Head of caudate nucleus (tissue), 42 donors: ENCODE measurements around the gene ITIH3.

Experiments
- DNase-seq, 42 donors: peaks; one replicate each; pipeline versions ENCODE4 v3.0.0 to v3.0.0-alpha.2; 2020 to 2021; ENCODE audit warnings: mixed read lengths in 7 of 42
- intact Hi-C: fragments of 100-400 bp; cut with DNase I; formaldehyde crosslinking; loops from one replicate; pipeline ENCODE4 v1.15.0; 2022

Gene ITIH3

DNA sequence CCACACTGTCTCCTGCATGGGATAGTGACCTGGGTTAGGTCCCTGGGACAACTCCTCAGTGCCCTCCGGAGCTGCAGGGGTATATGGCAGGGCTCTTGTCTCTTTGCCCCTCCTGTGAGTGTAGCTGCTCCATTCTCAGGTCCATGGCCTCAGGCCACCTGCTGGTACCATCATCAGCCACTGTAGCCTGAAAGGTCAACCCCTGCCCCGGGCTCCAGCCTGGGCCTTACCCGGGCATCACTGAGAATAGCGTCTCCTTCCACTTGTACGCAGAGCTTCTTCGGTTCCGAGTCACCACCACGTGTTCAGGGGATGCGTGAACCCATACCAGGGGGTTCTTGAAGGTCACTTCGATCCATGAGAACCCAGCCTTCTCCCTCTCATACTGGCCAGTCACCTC, 22.1 kb downstream of the ITIH3 start:
- DNase-seq = no peak
- intact Hi-C loops = no loop called here

GRCh38 chr3:52817221-52817620, 22.6 kb downstream of the ITIH3 start:
- intact Hi-C loops = no loop called here
- DNase-seq = no peak

GRCh38 chr3:52817860-52818259, 23.3 kb downstream of the ITIH3 start:
- intact Hi-C loops = no loop called here
- no peak for DNase-seq

DNA sequence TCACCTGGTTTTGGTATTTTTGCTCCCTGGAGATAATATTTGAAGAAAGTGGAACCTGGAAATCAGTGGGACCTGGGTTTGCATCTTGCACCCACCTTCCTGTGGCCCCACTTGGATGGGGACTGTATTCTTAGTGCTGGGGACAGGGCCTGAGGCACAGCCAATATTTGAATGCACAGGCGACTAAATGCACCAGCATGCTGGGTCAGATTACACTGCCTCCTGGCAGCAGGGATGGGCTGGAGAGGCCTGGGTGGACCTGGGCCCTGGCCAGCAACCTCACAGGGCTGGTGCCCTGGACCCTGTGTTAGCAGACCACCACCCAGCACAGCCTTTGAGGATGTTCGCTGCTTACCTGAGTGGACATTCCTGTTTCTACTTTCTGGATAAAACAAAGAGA, 25.3 kb downstream of the ITIH3 start:
- intact Hi-C loops = no loop called here
- DNase-seq = no peak

DNA sequence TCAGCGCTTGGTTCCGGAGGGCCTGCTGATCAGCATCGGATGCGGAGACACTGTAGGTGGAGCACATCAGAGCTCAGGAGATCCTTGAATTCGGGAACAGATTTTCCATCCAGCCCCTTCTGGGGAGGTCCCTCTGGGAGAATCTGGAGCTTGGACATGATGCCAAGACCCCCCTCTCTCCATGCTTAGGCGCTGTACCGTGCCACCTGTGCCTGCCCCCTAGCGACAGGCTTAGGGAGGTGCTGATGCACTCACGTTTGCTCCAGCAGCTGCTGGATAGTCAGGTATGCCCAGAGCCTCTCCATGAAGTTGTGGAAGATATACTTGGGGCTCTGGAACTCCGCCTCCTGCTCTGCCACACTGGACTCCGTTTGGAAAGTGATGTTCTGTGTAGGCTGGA, 26.1 kb downstream of the ITIH3 start:
- intact Hi-C loops = no loop called here
- DNase-seq = no peak

GRCh38 chr3:52822363-52822762, 27.8 kb downstream of the ITIH3 start:
- DNase-seq = no peak
- intact Hi-C loops = no loop called here

- no peak for DNase-seq
- intact Hi-C loops = no loop called here
These were observed 29.4 kb downstream of the ITIH3 start for GRCh38 chr3:52824037-52824436.

DNA sequence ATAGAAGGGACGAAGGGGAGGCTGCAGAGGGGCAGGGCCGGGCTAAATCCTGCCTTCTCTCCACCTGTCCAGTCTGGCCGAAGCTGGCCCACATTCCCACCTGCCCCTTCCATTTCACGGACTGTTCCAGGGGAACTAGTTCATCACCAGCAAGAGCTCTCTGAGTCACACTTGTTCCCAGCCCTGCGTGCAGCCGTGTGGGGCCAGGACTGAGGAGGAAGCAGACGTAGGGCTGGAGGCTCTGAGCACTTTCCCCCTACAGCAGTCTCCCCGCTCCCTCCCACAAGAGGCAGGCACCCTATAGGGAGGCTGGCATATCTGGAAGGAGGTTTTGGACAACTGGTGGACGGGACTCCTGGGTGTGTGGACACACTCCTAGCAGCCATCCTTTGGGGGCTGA, 32.8 kb downstream of the ITIH3 start:
- intact Hi-C loops = no loop called here
- DNase-seq = no peak

GRCh38 chr3:52827866-52828376, 33.3 kb downstream of the ITIH3 start:
- no peak for DNase-seq
- intact Hi-C loops = no loop called here

- no peak for DNase-seq
- intact Hi-C loops = no loop called here
These were observed 34.9 kb downstream of the ITIH3 start for GRCh38 chr3:52829482-52829881.

GRCh38 chr3:52829906-52830463, 35.4 kb downstream of the ITIH3 start:
- intact Hi-C loops = no loop called here

GRCh38 chr3:52830535-52831258, 36.1 kb downstream of the ITIH3 start, which contains the start of gene ITIH4:
ITIH4 (minus strand) TSS chr3:52830672; CDS start chr3:52830642, 30 bp downstream.
- DNase-seq = no peak
- intact Hi-C loops = no loop called here

More at GRCh38 chr3:52829906-52830463, 35.4 kb downstream of the ITIH3 start:
- no peak for DNase-seq

DNA sequence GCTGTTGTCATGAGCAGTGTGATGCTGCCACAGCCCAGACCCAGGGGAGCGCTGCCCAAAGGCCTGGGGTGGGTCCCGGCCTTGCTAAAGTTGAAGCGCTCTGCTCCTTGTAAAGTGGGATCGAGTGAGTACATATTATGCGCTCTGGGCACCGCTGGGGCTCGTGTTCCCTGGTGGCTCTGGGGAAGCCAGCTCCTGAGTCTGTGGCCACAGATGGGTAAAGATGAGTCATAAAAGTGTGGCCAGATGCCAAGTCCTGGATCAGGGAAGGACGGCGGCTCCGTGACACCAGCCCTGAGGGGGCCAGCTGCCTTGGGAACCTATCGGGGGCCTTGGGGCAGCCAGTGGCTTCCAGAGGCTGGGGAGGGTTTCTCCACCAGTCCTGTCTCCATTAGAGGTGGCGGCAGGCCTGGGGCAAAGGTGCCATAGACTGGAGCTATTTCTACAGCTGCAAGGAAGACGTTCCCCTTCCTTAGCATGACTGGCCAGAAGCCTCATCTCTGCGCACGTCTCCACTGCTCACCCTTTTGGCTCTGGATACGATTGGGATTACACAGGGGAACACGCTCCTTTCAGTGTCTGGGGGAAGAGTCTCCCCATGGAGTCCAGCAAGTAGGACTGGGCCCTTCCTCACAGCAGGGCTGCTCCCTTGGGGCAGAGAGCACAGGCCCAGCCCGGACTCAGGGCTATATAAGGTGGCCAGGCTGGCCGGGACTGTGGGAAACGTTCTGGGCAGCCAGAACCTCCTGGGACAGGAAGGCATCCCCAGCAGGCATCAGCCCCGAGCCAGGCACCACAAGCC, 37.1 kb downstream of the ITIH3 start:
- DNase-seq = peak in 11 of 42 donors; percentile 4 to 71 (median 20)
- intact Hi-C loops = no loop called here

- no peak for DNase-seq
- intact Hi-C loops = no loop called here
These were observed 38.6 kb downstream of the ITIH3 start for GRCh38 chr3:52833202-52833601.

DNA sequence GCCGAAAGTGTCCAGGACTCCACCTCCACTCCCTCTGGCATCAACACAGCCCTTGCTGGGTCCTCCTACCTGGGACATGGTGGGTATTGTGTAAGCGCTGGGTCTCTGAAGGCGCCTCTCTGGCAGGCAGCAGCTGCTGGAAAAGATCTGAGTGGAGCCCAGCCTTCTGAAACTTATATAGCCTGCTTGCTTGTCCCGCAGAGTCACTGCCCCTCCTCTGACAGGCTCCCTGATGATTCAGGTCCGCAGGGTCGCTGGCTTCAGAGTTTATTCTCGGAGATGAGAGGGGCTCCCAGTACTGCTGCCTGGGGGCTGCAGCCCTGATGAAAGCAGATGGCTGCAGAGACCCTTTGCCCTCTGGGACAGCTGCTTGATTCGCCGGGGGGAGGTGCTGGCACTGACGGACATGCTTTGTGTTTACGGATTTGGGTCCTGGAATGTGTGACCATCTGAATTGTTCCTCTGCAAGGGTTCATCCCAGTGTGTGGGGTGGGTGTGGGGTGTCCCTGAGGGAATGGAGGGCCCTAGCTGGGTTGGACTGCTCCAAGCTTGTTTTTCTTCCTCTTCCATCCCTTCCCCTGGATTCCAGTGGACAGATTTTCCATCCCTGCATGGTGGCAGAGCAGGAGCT, 40.4 kb downstream of the ITIH3 start, which contains the start of gene MUSTN1:
MUSTN1 (minus strand) TSS at position 149 of the 631 bp plus-strand sequence; CDS start at position 78, 71 bp downstream.
- intact Hi-C loops = no loop called here
- no peak for DNase-seq

DNA sequence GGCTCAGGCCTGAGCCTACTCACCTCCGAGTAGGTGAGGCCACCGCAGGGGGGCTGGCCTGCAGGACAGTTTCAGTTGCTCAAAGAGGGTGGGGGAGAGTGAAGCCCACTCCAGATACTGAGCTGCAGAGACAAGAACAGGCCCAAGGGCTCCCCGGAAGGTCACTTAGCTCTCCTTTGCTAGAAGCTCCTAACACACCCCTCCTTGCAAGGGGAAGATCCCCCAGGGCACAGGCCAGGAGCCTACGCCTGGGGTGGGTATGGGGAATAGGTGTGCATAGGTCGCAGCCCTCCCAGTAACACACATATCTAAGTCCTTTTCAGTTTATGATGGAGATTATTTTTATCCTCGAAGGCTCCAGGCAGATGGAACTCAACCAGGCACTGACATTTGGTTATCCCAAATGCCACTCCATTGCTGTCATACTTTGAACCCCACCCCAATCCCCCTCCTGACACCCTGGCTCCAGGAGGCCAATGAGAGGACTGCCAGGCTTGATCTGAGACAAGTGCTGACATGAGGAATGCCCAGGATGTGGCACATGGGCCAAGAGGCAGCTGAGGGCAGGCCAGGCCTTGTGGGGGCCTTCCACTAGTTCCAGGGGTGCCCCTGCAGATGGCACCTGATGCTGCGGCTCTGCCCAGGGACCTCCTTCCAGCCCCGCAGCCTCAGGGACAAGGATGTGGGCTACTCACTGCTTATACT, 41.3 kb downstream of the ITIH3 start:
- intact Hi-C loops = no loop called here
- no peak for DNase-seq

DNA sequence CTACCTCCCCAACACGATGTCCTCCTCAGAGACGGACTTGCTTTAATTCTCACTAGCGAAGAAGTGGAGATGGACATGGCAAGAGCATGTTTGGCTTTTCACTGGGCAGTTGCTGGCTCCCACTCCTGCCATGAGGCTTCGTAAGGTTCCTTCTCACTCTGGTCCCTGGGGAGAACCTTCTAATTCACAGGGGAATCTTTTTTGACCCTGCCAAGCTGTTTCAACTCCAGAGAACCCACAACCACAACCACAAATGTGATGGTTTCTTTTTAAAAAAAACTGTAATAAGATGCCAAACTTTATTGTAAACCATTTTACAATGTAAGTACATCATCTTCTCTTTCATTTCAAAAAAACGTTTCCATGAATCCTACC, 41.9 kb downstream of the ITIH3 start:
- DNase-seq = no peak
- intact Hi-C loops = no loop called here

DNA sequence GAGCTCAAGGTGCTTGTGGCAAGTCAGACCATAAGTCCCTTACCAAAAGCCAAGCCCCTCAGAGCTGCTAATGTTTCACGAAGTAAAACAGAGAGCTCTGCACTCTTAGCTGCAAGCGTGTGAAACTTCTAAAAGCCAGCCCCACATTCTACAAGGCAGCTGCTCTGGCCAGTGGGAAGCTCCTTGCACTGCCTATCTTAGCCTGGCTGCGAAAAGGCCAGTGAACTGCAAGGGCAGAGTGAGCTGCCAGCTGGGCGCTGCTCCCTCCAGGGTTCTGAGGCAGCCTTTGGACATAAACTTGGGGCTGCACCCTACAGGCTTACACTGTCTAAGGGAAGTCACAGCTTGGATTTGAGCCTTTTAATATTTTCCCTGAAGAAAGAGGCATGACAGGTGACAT, 42.4 kb downstream of the ITIH3 start:
- DNase-seq = no peak
- intact Hi-C loops = no loop called here
